Upper lobe of left lung (tissue), 6 donors: ENCODE data around the gene PLCE1. TPM values are rescaled to one million over a fixed set of nuclear protein-coding genes. Genes with fewer than 3 reads are reported as not detected.
A peak's percentile ranks its signal among the peaks of the same experiment; 100 is the strongest.

ENCODE experiments used
- ATAC-seq, 2 donors: fragments of 200-7000 bp; cut with Tn5 transposase; one replicate each; pipeline ENCODE4 v1.9.1; 2022; ENCODE audit warnings: mild to moderate bottlenecking in 2 of 2, moderate library complexity in 2 of 2; ENCODE audit not compliant: low FRiP score in 2 of 2
- DNase-seq, 2 donors: peaks; one replicate each; pipeline ENCODE4 v3.0.0-alpha.2; 2019 to 2020
- H3K27ac ChIP-seq, 4 donors: fragments of 200-600 bp; sonication (generic); one replicate each; pipeline ENCODE4 v1.5.1; 2016 to 2019
- H3K27me3 ChIP-seq, 4 donors: fragments of 200-600 bp; sonication (generic); one replicate each; pipeline ENCODE4 v1.5.1; 2017 to 2019
- H3K36me3 ChIP-seq, 4 donors: fragments of 200-600 bp; sonication (generic); one replicate each; pipeline ENCODE4 v1.5.1; 2016 to 2019
- H3K4me1 ChIP-seq, 4 donors: fragments of 200-600 bp; sonication (generic); one replicate each; pipeline ENCODE4 v1.5.1; 2018 to 2019
- H3K4me3 ChIP-seq, 4 donors: fragments of 200-600 bp; sonication (generic); one replicate each; pipeline ENCODE4 v1.5.1; 2017 to 2019; ENCODE audit warnings: mild to moderate bottlenecking in 2 of 4, moderate library complexity in 1 of 4
- H3K9me3 ChIP-seq, 4 donors: fragments of 200-600 bp; sonication (generic); one replicate each; pipeline ENCODE4 v1.5.1; 2018 to 2019
- CTCF ChIP-seq, 6 experiments: fragments of 450-650 bp in 4 of 6; fragments of 200-600 bp in 2 of 6; sonication (generic) in 2 of 6; IDR thresholded peaks; one replicate each; pipeline ENCODE4 v1.5.1; 2016 to 2019; ENCODE audit warnings: antibody characterized with exemption in 6 of 6
- EP300 ChIP-seq, 4 donors: sonication (generic); formaldehyde crosslinking; IDR thresholded peaks; one replicate each; pipeline ENCODE4 v1.5.1; 2017; ENCODE audit warnings: antibody characterized with exemption in 4 of 4, control low read depth in 2 of 4
- POLR2A ChIP-seq, 4 donors: fragments of 450-650 bp; IDR thresholded peaks; one replicate each; pipeline ENCODE4 v1.5.1; 2016 to 2017; ENCODE audit warnings: antibody characterized with exemption in 4 of 4, mild to moderate bottlenecking in 2 of 4
- POLR2AphosphoS5 ChIP-seq, 2 donors: sonication (generic); formaldehyde crosslinking; IDR thresholded peaks; one replicate each; pipeline ENCODE4 v1.5.1; 2017; ENCODE audit warnings: antibody characterized with exemption in 2 of 2
- WGBS, 2 donors: methylation state at CpG; one replicate each; pipeline ENCODE4 v1.1.5; 2017 to 2018; 5-methylcytosine and 5-hydroxymethylcytosine counted together
- total RNA-seq, 6 donors: library from RNA; depleted of rRNA in 4 of 6; stranded (reverse); fragments of >200 nt in 4 of 6; gene quantifications; one replicate each; pipeline versions ENCODE4 v1.1.0 to v1.2.1, GENCODE V29; 2016 to 2021
- donor health status: DM: no; HTN: no; CAD: no; lungs with moderate emphysema.
- donor health status: DM: no; HTN: yes; CAD: no; lungs with severe emphysema.

PLCE1 gene
- total RNA-seq: 10 to 100 TPM in 5 of 6 donors, 1 to 10 TPM in 1; 8.4 to 15.0 (median 12.3) TPM

- no peaks in the 10 kb centered on the region for H3K36me3 ChIP-seq
- H3K9me3 ChIP-seq: no peaks in the 10 kb centered on the region
- H3K4me3 ChIP-seq: peak within 1 kb of the TSS; percentile 11 to 64 (median 56)
- peaks cover 3 to 18% (median 12%) of the 10 kb centered on the region in 4 donors for H3K4me1 ChIP-seq
- H3K27ac ChIP-seq: peak within 1 kb of the TSS; percentile 65 to 70 (median 67)
- 5 to 7% methylated on average over 4 to 11 of the region's 83 CpGs for WGBS, 2 donors
- ATAC-seq: peak; percentile 71 to 92
- peaks cover 0 to 11% (median 1%) of the 10 kb centered on the region in 4 donors for H3K27me3 ChIP-seq
- peak; percentile 40 to 91 for DNase-seq
- no peak for TF ChIP-seq EP300 (IDR thresholded peaks at IDR 0.05)
- peak in 1 of 4 donors; percentile 44 for TF ChIP-seq POLR2A (IDR thresholded peaks at IDR 0.05)
- TF ChIP-seq POLR2AphosphoS5 (IDR thresholded peaks at IDR 0.05): peak in 1 of 2 donors; percentile 42
- peak in 1 of 6 experiments; percentile 24 for TF ChIP-seq CTCF (IDR thresholded peaks at IDR 0.05)
Observed at GRCh38 chr10:93993782-93994437, at the start of gene PLCE1. Gene PLCE1, plus strand, starts transcription at chr10:93993931. Its CDS starts 37,116 bp downstream, at chr10:94031047.

- Histone ChIP-seq H3K36me3 (no peaks in the 10 kb centered on the region), H3K4me1 (no peaks in the 10 kb centered on the region), H3K4me3 (no peak overlapping the region), H3K27me3 (no peaks in the 10 kb centered on the region), H3K9me3 (no peaks in the 10 kb centered on the region), H3K27ac (no peak overlapping the region)
- ATAC-seq: peak; percentile 8 to 20
- TF ChIP-seq CTCF (IDR thresholded peaks at IDR 0.05) (no peak), POLR2AphosphoS5 (IDR thresholded peaks at IDR 0.05) (no peak), POLR2A (IDR thresholded peaks at IDR 0.05) (no peak), EP300 (IDR thresholded peaks at IDR 0.05) (no peak)
- 67 to 81% methylated on average over 4 of the region's 4 CpGs for WGBS, 2 donors
- DNase-seq: no peak
Observed at GRCh38 chr10:93945819-93946218, 47.9 kb upstream of the PLCE1 start.

- H3K4me1 ChIP-seq: no peaks in the 10 kb centered on the region
- DNase-seq (no peak), ATAC-seq (peak; percentile 59 to 79)
- no peaks in the 10 kb centered on the region for H3K27me3 ChIP-seq
- TF ChIP-seq EP300 (IDR thresholded peaks at IDR 0.05) (no peak), CTCF (IDR thresholded peaks at IDR 0.05) (no peak), POLR2AphosphoS5 (IDR thresholded peaks at IDR 0.05) (peak in 1 of 2 donors; percentile 15)
- H3K9me3 ChIP-seq: no peaks in the 10 kb centered on the region
- no peak overlapping the region for H3K4me3 ChIP-seq
- H3K36me3 ChIP-seq: no peaks in the 10 kb centered on the region
- WGBS, 2 donors: 60% methylated on average over 8 of the region's 8 CpGs
- no peak overlapping the region for H3K27ac ChIP-seq
Observed at GRCh38 chr10:93947055-93947454, 46.7 kb upstream of the PLCE1 start.

- H3K9me3 ChIP-seq: no peaks in the 10 kb centered on the region
- H3K4me3 ChIP-seq: no peak overlapping the region
- H3K4me1 ChIP-seq: no peaks in the 10 kb centered on the region
- ATAC-seq (no peak), DNase-seq (no peak)
- no peaks in the 10 kb centered on the region for H3K36me3 ChIP-seq
- no peak overlapping the region for H3K27ac ChIP-seq
- H3K27me3 ChIP-seq: no peaks in the 10 kb centered on the region
- no peak for TF ChIP-seq POLR2A (IDR thresholded peaks at IDR 0.05)
- TF ChIP-seq CTCF (IDR thresholded peaks at IDR 0.05): no peak
- no peak for TF ChIP-seq EP300 (IDR thresholded peaks at IDR 0.05)
- no peak for TF ChIP-seq POLR2AphosphoS5 (IDR thresholded peaks at IDR 0.05)
Observed at GRCh38 chr10:93947524-93947923, 46.2 kb upstream of the PLCE1 start.

GRCh38 chr10:93951905-93952304 lies 41.8 kb upstream of the PLCE1 start:
- TF ChIP-seq EP300 (IDR thresholded peaks at IDR 0.05) (no peak), CTCF (IDR thresholded peaks at IDR 0.05) (no peak), POLR2AphosphoS5 (IDR thresholded peaks at IDR 0.05) (no peak), POLR2A (IDR thresholded peaks at IDR 0.05) (no peak)
- DNase-seq (no peak), ATAC-seq (no peak)
- Histone ChIP-seq H3K4me3 (no peak overlapping the region), H3K27me3 (no peaks in the 10 kb centered on the region), H3K4me1 (no peaks in the 10 kb centered on the region), H3K36me3 (no peaks in the 10 kb centered on the region), H3K27ac (no peak overlapping the region), H3K9me3 (no peaks in the 10 kb centered on the region)
- 66 to 85% methylated on average over 2 of the region's 2 CpGs for WGBS, 2 donors
